Uterus (tissue), 4 donors: Measurements from ENCODE around the gene TOR1AIP1. TPM values are rescaled to one million over a fixed set of nuclear protein-coding genes. Genes with fewer than 3 reads are reported as not detected.
A peak's percentile ranks its signal among the peaks of the same experiment; 100 is the strongest.

Source experiments
- DNase-seq, 2 donors: peaks; one replicate each; pipeline ENCODE4 v3.0.0-alpha.2; 2019 to 2020
- H3K27ac ChIP-seq, 2 donors: fragments of 200-600 bp; sonication (generic); 1 replicate in 1 of 2; 2 replicates in 1 of 2; pipeline ENCODE4 v1.5.1; 2016 to 2018
- H3K27me3 ChIP-seq, 2 donors: fragments of 200-600 bp; sonication (generic); one replicate each; pipeline ENCODE4 v1.5.1; 2018 to 2019; ENCODE audit warnings: control low read depth in 1 of 2
- H3K36me3 ChIP-seq, 2 donors: fragments of 200-600 bp; sonication (generic); one replicate each; pipeline ENCODE4 v1.5.1; 2019; ENCODE audit warnings: control low read depth in 1 of 2
- H3K4me1 ChIP-seq, 2 donors: fragments of 200-600 bp; sonication (generic); one replicate each; pipeline ENCODE4 v1.5.1; 2018 to 2019; ENCODE audit warnings: control low read depth in 1 of 2
- H3K4me3 ChIP-seq, 2 donors: fragments of 200-600 bp; sonication (generic); 1 replicate in 1 of 2; 2 replicates in 1 of 2; pipeline ENCODE4 v1.5.1; 2018 to 2019; ENCODE audit warnings: mild to moderate bottlenecking in 1 of 2
- H3K9me3 ChIP-seq, 2 donors: fragments of 200-600 bp; sonication (generic); one replicate each; pipeline ENCODE4 v1.5.1; 2019; ENCODE audit warnings: control low read depth in 1 of 2
- CTCF ChIP-seq, 4 experiments: fragments of 200-600 bp in 2 of 4; fragments of 450-650 bp in 2 of 4; sonication (generic) in 2 of 4; IDR thresholded peaks; one replicate each; pipeline ENCODE4 v1.5.1; 2016 to 2019; ENCODE audit warnings: antibody characterized with exemption in 4 of 4, mild to moderate bottlenecking in 2 of 4, moderate library complexity in 1 of 4
- POLR2A ChIP-seq, 2 donors: fragments of 450-650 bp; IDR thresholded peaks; one replicate each; pipeline ENCODE4 v1.6.1; 2016; ENCODE audit warnings: antibody characterized with exemption in 2 of 2, mild to moderate bottlenecking in 1 of 2, moderate library complexity in 1 of 2
- intact Hi-C: fragments of 100-400 bp; cut with DNase I; formaldehyde crosslinking; loops from one replicate; pipeline ENCODE4 v1.15.1; 2023; ENCODE audit warnings: low total_unique reads
- total RNA-seq, 4 donors: library from RNA; depleted of rRNA in 3 of 4; stranded (reverse); fragments of >200 nt in 3 of 4; gene quantifications; one replicate each; pipeline versions ENCODE4 v1.1.0 to v1.2.4, GENCODE V29; 2014 to 2023
- donor health status: DM: yes; HTN: yes; CAD: no.

The TOR1AIP1 gene
- total RNA-seq, 4 donors from 2014 or later: 56.9 to 90.8 (median 72.0) TPM

- Histone ChIP-seq H3K4me1 (peaks cover 7 to 8% of the 10 kb centered on the region in 2 donors), H3K27ac (peak overlapping the region; percentile 99), H3K27me3 (no peaks in the 10 kb centered on the region), H3K4me3 (peak overlapping the region; percentile 65 to 84), H3K9me3 (no peaks in the 10 kb centered on the region), H3K36me3 (no peaks in the 10 kb centered on the region)
- peak; percentile 89 to 93 for DNase-seq
- intact Hi-C loops: no loop called here
- TF ChIP-seq CTCF (IDR thresholded peaks at IDR 0.05): no peak
- no peak for TF ChIP-seq POLR2A (IDR thresholded peaks at IDR 0.05)
These were observed 338 bp upstream of the TOR1AIP1 start for GRCh38 chr1:179881642-179882252.

GRCh38 chr1:179883040-179883744 is 1.1 kb downstream of the TOR1AIP1 start:
- DNase-seq: no peak
- H3K4me1 ChIP-seq: peaks cover 7 to 8% of the 10 kb centered on the region in 2 donors
- no peaks in the 10 kb centered on the region for H3K27me3 ChIP-seq
- H3K9me3 ChIP-seq: no peaks in the 10 kb centered on the region
- intact Hi-C loops: no loop called here
- TF ChIP-seq POLR2A (IDR thresholded peaks at IDR 0.05) (no peak), CTCF (IDR thresholded peaks at IDR 0.05) (no peak)
- no peaks in the 10 kb centered on the region for H3K36me3 ChIP-seq
- H3K4me3 ChIP-seq: peak overlapping the region; percentile 65 to 84
- H3K27ac ChIP-seq: peak overlapping the region; percentile 99

GRCh38 chr1:179883745-179884138 is 1.7 kb downstream of the TOR1AIP1 start:
- Histone ChIP-seq H3K27ac (peak overlapping the region; percentile 99), H3K36me3 (no peaks in the 10 kb centered on the region), H3K4me1 (peaks cover 7 to 8% of the 10 kb centered on the region in 2 donors), H3K4me3 (peak overlapping the region; percentile 65 to 84), H3K9me3 (no peaks in the 10 kb centered on the region), H3K27me3 (no peaks in the 10 kb centered on the region)
- no peak for DNase-seq
- TF ChIP-seq POLR2A (IDR thresholded peaks at IDR 0.05) (no peak), CTCF (IDR thresholded peaks at IDR 0.05) (no peak)
- intact Hi-C loops: no loop called here

- TF ChIP-seq POLR2A (IDR thresholded peaks at IDR 0.05) (no peak), CTCF (IDR thresholded peaks at IDR 0.05) (no peak)
- no peaks in the 10 kb centered on the region for H3K36me3 ChIP-seq
- H3K4me3 ChIP-seq: no peak overlapping the region
- no peaks in the 10 kb centered on the region for H3K9me3 ChIP-seq
- no peak overlapping the region for H3K27ac ChIP-seq
- H3K27me3 ChIP-seq: no peaks in the 10 kb centered on the region
- intact Hi-C loops: no loop called here
- H3K4me1 ChIP-seq: peaks cover 3 to 7% of the 10 kb centered on the region in 2 donors
- DNase-seq: no peak
These were observed 6.0 kb downstream of the TOR1AIP1 start for GRCh38 chr1:179888071-179888470.

- TF ChIP-seq POLR2A (IDR thresholded peaks at IDR 0.05) (no peak), CTCF (IDR thresholded peaks at IDR 0.05) (no peak)
- Histone ChIP-seq H3K27ac (no peak overlapping the region), H3K27me3 (no peaks in the 10 kb centered on the region), H3K4me3 (no peak overlapping the region), H3K9me3 (no peaks in the 10 kb centered on the region), H3K36me3 (no peaks in the 10 kb centered on the region), H3K4me1 (peaks cover 3 to 7% of the 10 kb centered on the region in 2 donors)
- intact Hi-C loops: no loop called here
- no peak for DNase-seq
These were observed 7.5 kb downstream of the TOR1AIP1 start for GRCh38 chr1:179889589-179889988.
